HL-60 (cell line): Measurements from ENCODE around the gene KCNH2.

Experiments
- DNase-seq, 2 experiments: peaks; one replicate each; pipeline ENCODE4 v3.0.0-alpha.2; 2010 to 2020; ENCODE audit warnings: low read depth in 1 of 2, low spot score in 1 of 2
- H3K27ac ChIP-seq: fragments of 250-450 bp; sonication (Bioruptor Pico); replicated peaks from 2 replicates; pipeline ENCODE4 v1.5.1; 2020; ENCODE audit warnings: mild to moderate bottlenecking, moderate library complexity
- H3K27me3 ChIP-seq: fragments of 250-450 bp; sonication (Bioruptor Pico); 2 replicates; pipeline ENCODE4 v1.5.1; 2021; ENCODE audit warnings: mild to moderate bottlenecking, moderate library complexity; ENCODE audit not compliant: insufficient read depth, poor library complexity, severe bottlenecking
- H3K4me3 ChIP-seq: replicated peaks from 2 replicates; pipeline ENCODE4 v1.5.1; 2011; ENCODE audit warnings: mild to moderate bottlenecking, control low read depth, low read length; ENCODE audit not compliant: insufficient read depth
- GABPA ChIP-seq: IDR thresholded peaks from 2 replicates; pipeline ENCODE4 v1.6.1; 2012; ENCODE audit warnings: low read depth
- POLR2AphosphoS5 ChIP-seq: IDR thresholded peaks from 2 replicates; pipeline ENCODE4 v1.6.1; 2012; ENCODE audit warnings: low read depth
- SPI1 ChIP-seq: IDR thresholded peaks from 2 replicates; pipeline ENCODE4 v1.6.1; 2012; ENCODE audit warnings: low read depth, mild to moderate bottlenecking, borderline replicate concordance
- TF ChIP-seq, protein P1 (sequence below): IDR thresholded peaks from one replicate; pipeline ENCODE4 v1.5.1; 2011; ENCODE audit warnings: low read length, control low read depth, inconsistent platforms; ENCODE audit not compliant: insufficient read depth
- TF ChIP-seq, protein P2 (sequence below): IDR thresholded peaks from 2 replicates; pipeline ENCODE4 v1.6.1; 2012; ENCODE audit warnings: low read depth; ENCODE audit not compliant: insufficient replicate concordance

Gene KCNH2

DNA sequence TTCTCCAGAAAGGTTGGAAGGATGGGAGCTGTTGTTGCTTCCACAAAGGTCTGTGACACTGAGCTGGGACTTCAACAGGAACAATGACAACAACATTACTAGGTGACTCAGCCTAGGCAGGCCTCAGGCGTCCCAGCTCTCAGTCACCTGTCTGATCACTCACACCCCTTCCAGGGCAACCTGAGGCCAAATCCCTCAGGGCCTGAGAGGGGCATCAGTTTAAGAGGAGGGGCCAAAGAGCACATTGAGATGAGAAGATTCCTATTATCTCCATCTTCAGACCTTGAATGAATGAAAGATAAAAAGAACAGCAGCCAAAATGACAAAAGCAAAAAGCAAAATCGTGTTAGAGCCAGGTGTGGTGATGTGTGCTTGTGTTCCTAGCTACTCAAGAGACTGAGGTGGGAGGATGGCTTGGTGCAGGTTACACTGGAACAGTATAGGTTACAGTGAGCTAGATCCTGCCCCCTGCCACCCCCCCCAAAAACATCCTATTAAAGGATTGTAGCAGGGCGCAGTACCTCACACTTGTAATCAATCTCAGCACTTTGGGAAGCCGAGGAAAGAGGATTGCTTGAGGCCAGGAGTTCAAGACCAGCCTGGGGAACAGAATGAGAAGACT is 46.4 kb upstream of the KCNH2 start, which contains the start of gene ATG9B:
TSS of gene ATG9B (minus strand) at position 60 of the 622 bp plus-strand sequence. CDS start 71 bp downstream, outside the sequence.
- H3K27ac ChIP-seq: no peak within 1 kb of the TSS
- no peak for TF ChIP-seq POLR2AphosphoS5
- TF ChIP-seq GABPA: no peak
- TF ChIP-seq, protein P1, sequence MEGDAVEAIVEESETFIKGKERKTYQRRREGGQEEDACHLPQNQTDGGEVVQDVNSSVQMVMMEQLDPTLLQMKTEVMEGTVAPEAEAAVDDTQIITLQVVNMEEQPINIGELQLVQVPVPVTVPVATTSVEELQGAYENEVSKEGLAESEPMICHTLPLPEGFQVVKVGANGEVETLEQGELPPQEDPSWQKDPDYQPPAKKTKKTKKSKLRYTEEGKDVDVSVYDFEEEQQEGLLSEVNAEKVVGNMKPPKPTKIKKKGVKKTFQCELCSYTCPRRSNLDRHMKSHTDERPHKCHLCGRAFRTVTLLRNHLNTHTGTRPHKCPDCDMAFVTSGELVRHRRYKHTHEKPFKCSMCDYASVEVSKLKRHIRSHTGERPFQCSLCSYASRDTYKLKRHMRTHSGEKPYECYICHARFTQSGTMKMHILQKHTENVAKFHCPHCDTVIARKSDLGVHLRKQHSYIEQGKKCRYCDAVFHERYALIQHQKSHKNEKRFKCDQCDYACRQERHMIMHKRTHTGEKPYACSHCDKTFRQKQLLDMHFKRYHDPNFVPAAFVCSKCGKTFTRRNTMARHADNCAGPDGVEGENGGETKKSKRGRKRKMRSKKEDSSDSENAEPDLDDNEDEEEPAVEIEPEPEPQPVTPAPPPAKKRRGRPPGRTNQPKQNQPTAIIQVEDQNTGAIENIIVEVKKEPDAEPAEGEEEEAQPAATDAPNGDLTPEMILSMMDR: no peak
- TF ChIP-seq SPI1: no peak
- TF ChIP-seq, protein P2, sequence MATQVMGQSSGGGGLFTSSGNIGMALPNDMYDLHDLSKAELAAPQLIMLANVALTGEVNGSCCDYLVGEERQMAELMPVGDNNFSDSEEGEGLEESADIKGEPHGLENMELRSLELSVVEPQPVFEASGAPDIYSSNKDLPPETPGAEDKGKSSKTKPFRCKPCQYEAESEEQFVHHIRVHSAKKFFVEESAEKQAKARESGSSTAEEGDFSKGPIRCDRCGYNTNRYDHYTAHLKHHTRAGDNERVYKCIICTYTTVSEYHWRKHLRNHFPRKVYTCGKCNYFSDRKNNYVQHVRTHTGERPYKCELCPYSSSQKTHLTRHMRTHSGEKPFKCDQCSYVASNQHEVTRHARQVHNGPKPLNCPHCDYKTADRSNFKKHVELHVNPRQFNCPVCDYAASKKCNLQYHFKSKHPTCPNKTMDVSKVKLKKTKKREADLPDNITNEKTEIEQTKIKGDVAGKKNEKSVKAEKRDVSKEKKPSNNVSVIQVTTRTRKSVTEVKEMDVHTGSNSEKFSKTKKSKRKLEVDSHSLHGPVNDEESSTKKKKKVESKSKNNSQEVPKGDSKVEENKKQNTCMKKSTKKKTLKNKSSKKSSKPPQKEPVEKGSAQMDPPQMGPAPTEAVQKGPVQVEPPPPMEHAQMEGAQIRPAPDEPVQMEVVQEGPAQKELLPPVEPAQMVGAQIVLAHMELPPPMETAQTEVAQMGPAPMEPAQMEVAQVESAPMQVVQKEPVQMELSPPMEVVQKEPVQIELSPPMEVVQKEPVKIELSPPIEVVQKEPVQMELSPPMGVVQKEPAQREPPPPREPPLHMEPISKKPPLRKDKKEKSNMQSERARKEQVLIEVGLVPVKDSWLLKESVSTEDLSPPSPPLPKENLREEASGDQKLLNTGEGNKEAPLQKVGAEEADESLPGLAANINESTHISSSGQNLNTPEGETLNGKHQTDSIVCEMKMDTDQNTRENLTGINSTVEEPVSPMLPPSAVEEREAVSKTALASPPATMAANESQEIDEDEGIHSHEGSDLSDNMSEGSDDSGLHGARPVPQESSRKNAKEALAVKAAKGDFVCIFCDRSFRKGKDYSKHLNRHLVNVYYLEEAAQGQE: no peak
- peaks cover 7% of the 10 kb centered on the region for H3K27me3 ChIP-seq
- no peak within 1 kb of the TSS for H3K4me3 ChIP-seq
- DNase-seq: no peak

DNA sequence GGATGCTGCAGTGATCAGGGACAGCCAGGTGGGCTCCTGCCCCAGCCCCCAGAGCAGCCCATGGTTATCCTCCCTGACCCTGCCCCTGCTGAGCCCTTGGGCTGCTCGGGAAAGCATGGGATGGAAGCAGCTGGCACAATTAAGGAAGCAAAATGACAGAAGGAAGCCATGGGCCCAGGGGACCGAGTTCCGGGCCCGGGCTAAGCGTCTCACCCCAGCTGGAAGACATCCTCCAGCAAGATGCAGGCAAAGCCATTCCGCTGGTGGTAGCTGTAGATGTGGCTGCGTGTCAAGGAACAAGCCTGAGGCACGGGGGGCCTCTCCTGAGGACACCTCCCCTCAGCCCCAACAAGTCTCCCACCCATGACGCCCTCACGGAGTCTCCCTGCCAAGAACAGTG is 45.1 kb upstream of the KCNH2 start:
- H3K27me3 ChIP-seq: peaks cover 18% of the 10 kb centered on the region
- no peak for TF ChIP-seq SPI1
- no peak overlapping the region for H3K27ac ChIP-seq
- no peak for DNase-seq
- H3K4me3 ChIP-seq: no peak overlapping the region

DNA sequence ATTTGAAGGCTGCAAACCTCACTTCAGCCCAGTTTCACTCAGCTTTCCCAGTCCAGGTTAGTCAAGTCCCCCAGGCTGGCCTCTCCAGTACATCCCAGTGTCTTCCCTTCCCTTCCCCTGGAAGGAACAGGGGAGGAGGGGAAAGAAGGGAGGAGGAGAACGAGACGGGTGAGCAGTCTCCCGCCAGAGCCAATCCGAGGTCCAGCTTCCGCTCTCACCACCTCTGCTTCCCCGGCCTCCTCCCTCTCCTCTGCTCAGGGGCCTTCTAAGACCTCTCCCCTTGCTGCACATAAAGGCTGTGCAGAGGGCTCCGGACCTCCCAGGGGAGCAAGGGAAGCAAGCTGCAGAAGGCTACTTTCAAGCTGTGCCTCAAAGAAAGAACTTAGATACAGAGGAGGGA is 42.1 kb upstream of the KCNH2 start:
- DNase-seq: no peak
- TF ChIP-seq POLR2AphosphoS5: no peak
- no peak for TF ChIP-seq GABPA
- no peak for TF ChIP-seq SPI1
- TF ChIP-seq, protein P1: no peak
- TF ChIP-seq, protein P2: no peak
- Histone ChIP-seq H3K27ac (no peak overlapping the region), H3K27me3 (peaks cover 18% of the 10 kb centered on the region), H3K4me3 (no peak overlapping the region)

DNA sequence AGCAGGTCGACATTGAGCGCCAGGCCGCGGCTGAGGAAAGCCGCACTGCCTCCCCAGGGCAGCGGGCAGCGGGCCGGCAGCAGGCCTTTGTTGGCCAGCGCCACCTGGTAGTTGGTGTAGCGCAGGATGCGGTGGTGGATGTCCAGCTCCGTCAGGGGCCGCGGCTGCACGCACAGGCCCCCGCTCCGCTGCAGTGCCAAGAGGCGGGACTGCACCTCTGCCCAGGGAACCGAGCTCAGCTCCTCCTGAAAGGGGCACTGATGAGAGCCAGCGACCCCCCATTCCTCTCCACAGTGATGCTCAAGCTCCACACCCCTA is 41.0 kb upstream of the KCNH2 start:
- TF ChIP-seq, protein P1: no peak
- TF ChIP-seq SPI1: no peak
- no peak for TF ChIP-seq GABPA
- TF ChIP-seq, protein P2: no peak
- no peak for TF ChIP-seq POLR2AphosphoS5
- Histone ChIP-seq H3K27ac (no peak overlapping the region), H3K27me3 (peaks cover 18% of the 10 kb centered on the region), H3K4me3 (no peak overlapping the region)
- DNase-seq: no peak
